Panc1 (cell line): ENCODE data around the gene OMD. TPM values are rescaled to one million over a fixed set of nuclear protein-coding genes. Genes with fewer than 3 reads are reported as not detected.

Source experiments
- ATAC-seq: fragments of 200-7000 bp; cut with Tn5 transposase; 2 replicates; pipeline ENCODE4 v1.9.1; 2020; ENCODE audit warnings: mild to moderate bottlenecking, moderate library complexity
- BruUV-seq: library from RNA; stranded (reverse); fragments of 400-500 nt; replicated peaks from 2 replicates; lab custom pipeline; 2021; lab: Mats Ljungman, UMichigan
- CTCF ChIA-PET: fragments of 300-600 bp; sonication (Branson Sonifier 250); formaldehyde crosslinking; loops from one replicate; lab custom pipeline; 2022; ENCODE audit warnings: antibody characterized with exemption; lab: Charles Lee
- POLR2A ChIA-PET: fragments of 300-600 bp; sonication (Branson Sonifier 250); formaldehyde crosslinking; loops from one replicate; lab custom pipeline; 2022; ENCODE audit warnings: antibody characterized with exemption; lab: Charles Lee
- DNase-seq: peaks from one replicate; pipeline ENCODE4 v3.0.0-alpha.2; 2010; ENCODE audit warnings: low read depth, low spot score
- H3K27ac ChIP-seq: 2 replicates; pipeline ENCODE4 v1.5.1; 2011; ENCODE audit warnings: mild to moderate bottlenecking, low read length, inconsistent platforms
- H3K27me3 ChIP-seq: fragments of 200-500 bp; sonication (Bioruptor generic); 2 replicates; pipeline ENCODE4 v1.6.0; 2014; ENCODE audit warnings: low read length, inconsistent platforms; ENCODE audit not compliant: control insufficient read depth, insufficient read depth
- H3K36me3 ChIP-seq: fragments of 200-500 bp; sonication (Bioruptor generic); 2 replicates; pipeline ENCODE4 v1.5.1; 2014; ENCODE audit warnings: inconsistent platforms, mild to moderate bottlenecking, low read length, moderate library complexity; ENCODE audit not compliant: control insufficient read depth, insufficient read depth
- H3K4me1 ChIP-seq: 2 replicates; pipeline ENCODE4 v1.5.1; 2011; ENCODE audit warnings: inconsistent platforms, mild to moderate bottlenecking, low read length, moderate library complexity; ENCODE audit not compliant: control insufficient read depth, insufficient read depth
- H3K4me3 ChIP-seq, 2 experiments: 2 replicates each; pipeline ENCODE4 v1.5.1; 2011 to 2012; ENCODE audit warnings: low read depth in 2 of 2, low read length in 2 of 2, mild to moderate bottlenecking in 2 of 2, inconsistent platforms in 1 of 2, moderate library complexity in 1 of 2
- H3K9me3 ChIP-seq: fragments of 200-500 bp; sonication (Bioruptor generic); 2 replicates; pipeline ENCODE4 v1.5.1; 2014; ENCODE audit warnings: low read depth, mild to moderate bottlenecking, inconsistent platforms, low read length, moderate library complexity; ENCODE audit not compliant: control insufficient read depth, insufficient read depth
- CTCF ChIP-seq: fragments of 450-650 bp; IDR thresholded peaks from 2 replicates; pipeline ENCODE4 v1.5.1; 2017; ENCODE audit warnings: mild to moderate bottlenecking
- POLR2AphosphoS5 ChIP-seq: IDR thresholded peaks from 2 replicates; pipeline ENCODE4 v1.6.1; 2012; ENCODE audit warnings: mild to moderate bottlenecking, low read depth, low read length, moderate library complexity
- REST ChIP-seq, 2 experiments: IDR thresholded peaks; 2 replicates each; pipeline ENCODE4 v1.6.1; 2011 to 2012; ENCODE audit warnings: low read depth in 2 of 2, control low read depth in 1 of 2, low read length in 1 of 2, mild to moderate bottlenecking in 1 of 2, moderate library complexity in 1 of 2; ENCODE audit not compliant: insufficient read depth in 1 of 2
- SIN3A ChIP-seq: IDR thresholded peaks from 2 replicates; pipeline ENCODE4 v1.6.1; 2012; ENCODE audit warnings: low read depth, mild to moderate bottlenecking, low read length, moderate library complexity, borderline replicate concordance; ENCODE audit not compliant: insufficient read depth
- TCF7L2 ChIP-seq: IDR thresholded peaks from 2 replicates; pipeline ENCODE4 v1.6.1; 2011; ENCODE audit warnings: mild to moderate bottlenecking, low read depth, low read length, inconsistent platforms
- in situ Hi-C: cut with HindIII; loops from 2 replicates; pipeline ENCODE4 v1.10.0; 2016; ENCODE audit warnings: low sequenced_read_pairs, low pct_unique_long_range_greater_than_20kb
- intact Hi-C: fragments of 100-400 bp; cut with micrococcal nuclease; formaldehyde crosslinking; loops from one replicate; pipeline ENCODE4 v1.10.0; 2022; ENCODE audit not compliant: unreplicated experiment
- total RNA-seq: library from RNA; stranded (reverse); gene quantifications from one replicate; pipeline ENCODE4 v1.2.1, GENCODE V29; 2021; ENCODE audit not compliant: unreplicated experiment

The OMD gene
- total RNA-seq, 1 experiment from 2014 or later = not detected

GRCh38 chr9:92426501-92427145, 2.4 kb upstream of the OMD start:
- ChIA-PET POLR2A (no interaction called here), CTCF (no interaction called here)
- TF ChIP-seq POLR2AphosphoS5 = no peak
- no peak for TF ChIP-seq REST (IDR thresholded peaks at IDR 0.05; ENCODE audit: insufficient read depth in 1 of 2, low read depth in 2 of 2, low read length in 1 of 2)
- no peak for TF ChIP-seq SIN3A
- TF ChIP-seq TCF7L2 = no peak
- TF ChIP-seq CTCF = no peak
- in situ Hi-C loops = no loop called here
- Histone ChIP-seq H3K4me1 (no peaks in the 10 kb centered on the region), H3K9me3 (no peaks in the 10 kb centered on the region), H3K27me3 (no peaks in the 10 kb centered on the region), H3K36me3 (no peaks in the 10 kb centered on the region), H3K27ac (no peak overlapping the region), H3K4me3 (no peak overlapping the region)
- ATAC-seq (no peak), DNase-seq (no peak)
- BruUV-seq = no TSS peak
- intact Hi-C loops = no loop called here

GRCh38 chr9:92425474-92425873, 1.2 kb upstream of the OMD start:
- DNase-seq (no peak), ATAC-seq (no peak)
- in situ Hi-C loops (no loop called here), intact Hi-C loops (no loop called here)
- POLR2A ChIA-PET = interaction anchor here (0.6 kb wide), 1 partner anchor 93 kb away, joined by 3 read pairs; no protein-coding TSS in a partner anchor
- no TSS peak for BruUV-seq
- TF ChIP-seq REST (IDR thresholded peaks at IDR 0.05; ENCODE audit: insufficient read depth in 1 of 2, low read depth in 2 of 2, low read length in 1 of 2) = no peak
- Histone ChIP-seq H3K9me3 (no peaks in the 10 kb centered on the region), H3K27ac (no peak overlapping the region), H3K36me3 (no peaks in the 10 kb centered on the region), H3K27me3 (no peaks in the 10 kb centered on the region), H3K4me3 (no peak overlapping the region), H3K4me1 (no peaks in the 10 kb centered on the region)
- CTCF ChIA-PET = interaction anchor here (0.5 kb wide), 1 partner anchor 288 kb away, joined by 3 read pairs; no protein-coding TSS in a partner anchor
